IPS-20b (cell line): ENCODE measurements around the gene MYCN.
"Not testable (repeated sequence)": the region's sequence is repeated elsewhere in the genome, so short reads cannot be mapped to it uniquely, and the experiment has no call there.

Experiments used
- H3K27ac ChIP-seq: one replicate; pipeline ENCODE4 v1.5.1; 2013; ENCODE audit warnings: low read length
- H3K27me3 ChIP-seq: 2 replicates; pipeline ENCODE4 v1.6.1; 2013; ENCODE audit warnings: mild to moderate bottlenecking, low read length, inconsistent platforms; ENCODE audit not compliant: insufficient read depth
- H3K36me3 ChIP-seq: 2 replicates; pipeline ENCODE4 v1.6.1; 2013; ENCODE audit warnings: low read depth, mild to moderate bottlenecking, inconsistent platforms, low read length, moderate library complexity; ENCODE audit not compliant: insufficient read depth
- H3K4me1 ChIP-seq: 2 replicates; pipeline ENCODE4 v1.6.1; 2013; ENCODE audit warnings: mild to moderate bottlenecking, control low read depth, inconsistent platforms, low read length, moderate library complexity; ENCODE audit not compliant: insufficient read depth
- H3K4me3 ChIP-seq: 2 replicates; pipeline ENCODE4 v1.5.1; 2013; ENCODE audit warnings: mild to moderate bottlenecking, low read length, inconsistent platforms
- H3K9ac ChIP-seq: 2 replicates; pipeline ENCODE4 v1.6.1; 2013; ENCODE audit warnings: low read depth, mild to moderate bottlenecking, inconsistent platforms, low read length, moderate library complexity
- H3K9me3 ChIP-seq: 2 replicates; pipeline ENCODE4 v1.6.1; 2013; ENCODE audit warnings: mild to moderate bottlenecking, low read depth, low read length, inconsistent platforms; ENCODE audit not compliant: insufficient read depth

The MYCN gene

DNA sequence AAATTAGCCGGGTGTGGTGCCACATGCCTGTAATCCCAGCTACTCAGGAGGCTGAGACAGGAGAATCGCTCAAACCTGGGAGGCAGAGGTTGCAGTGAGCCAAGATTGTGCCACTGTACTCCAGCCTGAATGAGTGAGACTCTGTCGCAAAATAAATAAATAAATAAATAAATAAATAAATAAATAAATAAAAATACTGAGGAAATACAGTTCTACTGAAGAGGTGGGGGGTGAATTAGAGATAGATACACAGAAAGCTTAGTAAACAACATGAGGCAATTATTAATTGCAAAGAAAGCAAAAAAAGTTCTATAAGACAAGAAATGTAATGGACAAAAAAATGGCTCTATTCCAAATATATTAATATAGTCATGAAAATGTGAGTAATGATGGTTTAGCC is 29.1 kb upstream of the MYCN start:
- not testable (repeated sequence) for H3K4me1 ChIP-seq, H3K4me3 ChIP-seq, H3K27ac ChIP-seq, H3K36me3 ChIP-seq, H3K9me3 ChIP-seq, H3K27me3 ChIP-seq, H3K9ac ChIP-seq

DNA sequence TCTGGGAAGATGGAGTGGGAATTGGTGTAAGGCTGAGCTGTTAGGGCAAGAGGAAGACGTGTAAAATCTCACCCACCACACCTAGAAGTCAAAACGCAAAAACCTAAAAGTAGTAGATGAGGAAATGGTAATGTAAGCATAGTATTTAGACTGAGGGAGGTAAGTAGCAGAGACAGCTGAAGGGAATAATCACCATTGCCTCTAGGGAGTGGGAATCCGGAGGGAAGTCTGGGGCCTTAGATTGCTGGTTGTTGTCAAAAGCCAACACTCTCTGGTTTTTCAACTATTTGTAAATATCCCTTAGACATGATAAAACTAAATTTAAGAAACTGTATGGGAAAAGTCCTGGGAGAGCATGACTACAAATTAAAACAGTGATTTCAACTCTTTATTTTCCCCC is 28.7 kb upstream of the MYCN start:
- H3K27me3 ChIP-seq: no peaks in the 10 kb centered on the region
- no peak overlapping the region for H3K27ac ChIP-seq
- no peaks in the 10 kb centered on the region for H3K9me3 ChIP-seq
- no peak overlapping the region for H3K9ac ChIP-seq
- H3K4me1 ChIP-seq: no peaks in the 10 kb centered on the region
- no peaks in the 10 kb centered on the region for H3K36me3 ChIP-seq
- H3K4me3 ChIP-seq: no peak overlapping the region

DNA sequence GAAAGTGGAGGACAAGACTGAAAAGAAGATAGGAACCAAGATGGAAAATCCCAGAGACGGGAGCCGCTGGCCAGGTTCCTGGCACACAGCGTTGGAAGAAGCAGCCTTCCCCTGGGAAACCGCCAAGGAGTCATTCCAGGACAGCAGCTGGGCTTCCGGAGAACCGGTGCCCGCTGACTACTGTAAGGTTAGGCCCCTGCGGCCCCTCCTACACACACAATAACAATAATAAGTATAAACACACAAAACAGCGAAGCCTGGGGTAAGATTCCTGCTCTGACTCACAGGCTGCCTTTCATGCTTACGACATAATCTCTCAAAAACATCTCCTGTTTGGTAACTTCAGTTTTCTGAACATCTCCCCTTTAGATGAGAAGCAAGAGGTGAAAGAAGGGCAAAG is 28.1 kb upstream of the MYCN start:
- H3K9me3 ChIP-seq: no peaks in the 10 kb centered on the region
- no peak overlapping the region for H3K9ac ChIP-seq
- no peaks in the 10 kb centered on the region for H3K27me3 ChIP-seq
- no peak overlapping the region for H3K4me3 ChIP-seq
- H3K4me1 ChIP-seq: no peaks in the 10 kb centered on the region
- H3K36me3 ChIP-seq: no peaks in the 10 kb centered on the region
- no peak overlapping the region for H3K27ac ChIP-seq

DNA sequence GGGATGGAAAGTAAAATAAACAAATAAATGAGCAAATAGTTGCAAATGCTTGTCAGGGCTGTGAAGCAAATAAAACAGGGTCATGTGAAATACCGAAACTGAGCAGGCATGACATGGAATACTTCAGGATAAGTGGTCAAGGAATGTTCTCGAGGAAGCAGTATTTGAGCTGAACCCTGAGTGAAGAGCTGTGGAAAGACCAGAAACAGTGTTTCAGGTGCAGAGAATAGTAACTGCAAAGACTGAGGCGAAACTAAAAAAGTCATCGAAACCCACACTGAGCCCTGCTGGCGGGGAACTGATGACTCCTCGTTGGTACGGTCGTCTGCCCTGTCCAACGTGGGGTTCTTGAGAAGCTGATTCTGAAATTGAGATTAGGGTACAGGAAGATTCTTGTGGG is 27.2 kb upstream of the MYCN start:
- Histone ChIP-seq H3K9ac (no peak overlapping the region), H3K36me3 (no peaks in the 10 kb centered on the region), H3K4me3 (no peak overlapping the region), H3K4me1 (no peaks in the 10 kb centered on the region), H3K27ac (no peak overlapping the region), H3K27me3 (no peaks in the 10 kb centered on the region), H3K9me3 (no peaks in the 10 kb centered on the region)

DNA sequence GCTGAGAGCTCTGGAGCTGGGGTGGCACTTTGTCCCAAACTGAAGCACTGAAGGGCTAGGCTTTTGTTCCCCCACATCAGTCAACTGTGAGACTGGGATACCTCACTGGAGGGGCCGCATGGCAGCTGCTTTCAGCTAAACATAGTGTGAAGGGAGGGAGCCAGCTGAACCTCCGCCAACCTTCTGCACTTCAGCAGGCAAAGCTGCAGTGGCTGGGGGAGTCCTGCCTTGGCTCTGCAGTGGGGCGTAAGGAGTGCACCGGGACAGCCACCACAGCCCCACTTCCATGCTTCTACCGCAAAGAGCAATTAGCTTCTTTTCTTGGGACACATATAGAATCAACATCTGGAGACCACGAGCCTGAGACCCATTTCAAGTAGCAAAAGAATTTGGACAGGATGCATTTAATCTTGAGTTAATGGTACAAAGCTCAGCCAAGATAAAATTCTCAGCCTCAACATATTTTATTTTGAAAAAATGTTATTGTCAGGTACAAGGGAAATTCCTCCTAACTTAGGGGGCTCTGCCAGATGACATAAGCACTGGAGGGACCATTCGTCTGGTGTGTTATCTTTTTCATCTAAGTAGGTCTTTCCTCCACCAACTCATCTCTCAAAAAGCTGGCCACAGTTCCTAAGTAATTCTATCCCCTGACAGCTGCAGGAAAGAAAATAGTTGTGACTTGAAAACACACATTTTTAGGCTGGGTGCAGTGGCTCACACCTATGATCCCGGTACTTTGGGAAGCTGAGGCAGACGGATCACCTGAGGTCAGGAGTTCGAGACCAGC is 25.6 kb upstream of the MYCN start:
- Histone ChIP-seq H3K36me3 (no peaks in the 10 kb centered on the region), H3K9ac (no peak overlapping the region), H3K27me3 (no peaks in the 10 kb centered on the region)

DNA sequence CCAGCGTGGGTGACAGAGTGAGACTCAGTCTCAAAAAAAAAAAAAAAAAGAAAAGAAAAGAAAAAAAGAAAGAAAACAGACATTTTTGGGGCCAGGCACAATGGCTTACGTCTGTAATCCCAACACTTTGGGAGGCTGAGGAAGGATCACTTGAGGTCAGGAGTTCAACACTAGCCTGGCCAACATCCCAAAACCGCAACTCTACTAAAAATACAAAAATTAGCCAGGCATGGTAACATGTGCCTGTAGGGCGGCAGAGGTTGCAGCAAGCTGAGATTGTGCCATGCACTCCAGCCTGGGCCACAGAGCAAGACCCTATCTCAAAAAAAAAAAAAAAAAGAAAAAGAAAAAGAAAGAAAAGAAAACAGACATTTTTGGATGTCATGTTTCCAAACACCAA is 24.8 kb upstream of the MYCN start:
- not testable (repeated sequence) for H3K9ac ChIP-seq, H3K27ac ChIP-seq, H3K4me1 ChIP-seq, H3K4me3 ChIP-seq, H3K27me3 ChIP-seq, H3K9me3 ChIP-seq, H3K36me3 ChIP-seq

More for the DNA sequence above, 25.6 kb upstream of the MYCN start:
- H3K4me1 ChIP-seq: no peaks in the 10 kb centered on the region
- no peak overlapping the region for H3K27ac ChIP-seq
- no peaks in the 10 kb centered on the region for H3K9me3 ChIP-seq
- H3K4me3 ChIP-seq: no peak overlapping the region

DNA sequence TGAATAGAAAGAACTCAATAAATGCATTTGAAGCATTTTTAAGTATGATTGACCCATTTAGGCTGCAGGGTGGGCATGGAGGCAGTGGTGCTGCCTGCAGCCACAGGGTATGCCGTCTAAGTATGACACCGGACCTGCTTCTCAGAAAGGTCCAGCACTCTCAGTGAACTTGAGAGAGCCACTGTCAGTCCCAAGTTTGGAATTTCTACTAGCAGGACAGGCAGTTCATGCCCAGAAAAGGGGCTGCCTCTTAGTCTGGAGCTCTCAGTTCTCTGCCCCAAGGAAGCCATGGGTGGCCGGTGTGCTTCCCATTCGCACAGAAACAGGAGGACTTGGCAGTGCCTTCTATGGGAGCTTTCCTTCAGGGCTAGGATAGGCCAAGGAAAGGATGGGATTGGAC is 24.0 kb upstream of the MYCN start:
- H3K4me1 ChIP-seq: no peaks in the 10 kb centered on the region
- H3K36me3 ChIP-seq: no peaks in the 10 kb centered on the region
- H3K9ac ChIP-seq: no peak overlapping the region
- H3K9me3 ChIP-seq: no peaks in the 10 kb centered on the region
- H3K4me3 ChIP-seq: no peak overlapping the region
- no peaks in the 10 kb centered on the region; the same call in 1 of the 2 replicates for H3K27me3 ChIP-seq
- H3K27ac ChIP-seq: no peak overlapping the region

DNA sequence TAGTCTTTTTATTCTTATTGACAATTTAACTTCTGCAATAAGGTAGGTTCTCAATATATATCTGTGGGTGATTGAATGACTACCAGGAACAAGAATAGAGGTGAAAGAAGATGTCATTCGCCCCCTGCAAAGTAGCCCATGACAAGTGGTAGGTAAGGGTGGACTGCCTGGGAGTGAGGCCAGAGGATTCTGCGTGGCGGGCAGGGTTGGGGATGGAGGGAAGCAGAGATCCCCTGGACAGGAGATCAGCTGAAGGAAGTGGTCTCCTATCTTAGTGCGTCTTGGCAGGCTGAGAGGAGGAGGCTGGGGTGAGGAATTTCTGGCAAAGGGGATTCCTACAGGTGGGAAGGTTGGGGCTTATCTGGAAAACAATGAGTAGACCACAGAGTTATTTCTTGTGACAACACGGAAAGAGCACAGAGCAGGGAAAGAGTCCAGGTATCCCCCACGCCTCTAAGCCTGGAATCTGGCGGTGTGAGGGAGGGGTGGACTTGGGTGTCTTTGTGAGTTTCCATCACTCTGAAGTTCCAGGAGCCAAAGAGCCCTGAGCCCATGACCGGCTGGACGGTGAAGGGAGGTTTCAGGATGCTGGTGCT is 21.5 kb upstream of the MYCN start:
- H3K9ac ChIP-seq: no peak overlapping the region
- H3K36me3 ChIP-seq: no peaks in the 10 kb centered on the region
- H3K4me3 ChIP-seq: no peak overlapping the region
- H3K27ac ChIP-seq: no peak overlapping the region
- no peaks in the 10 kb centered on the region; the same call in 1 of the 2 replicates for H3K27me3 ChIP-seq
- H3K9me3 ChIP-seq: no peaks in the 10 kb centered on the region
- H3K4me1 ChIP-seq: no peaks in the 10 kb centered on the region

DNA sequence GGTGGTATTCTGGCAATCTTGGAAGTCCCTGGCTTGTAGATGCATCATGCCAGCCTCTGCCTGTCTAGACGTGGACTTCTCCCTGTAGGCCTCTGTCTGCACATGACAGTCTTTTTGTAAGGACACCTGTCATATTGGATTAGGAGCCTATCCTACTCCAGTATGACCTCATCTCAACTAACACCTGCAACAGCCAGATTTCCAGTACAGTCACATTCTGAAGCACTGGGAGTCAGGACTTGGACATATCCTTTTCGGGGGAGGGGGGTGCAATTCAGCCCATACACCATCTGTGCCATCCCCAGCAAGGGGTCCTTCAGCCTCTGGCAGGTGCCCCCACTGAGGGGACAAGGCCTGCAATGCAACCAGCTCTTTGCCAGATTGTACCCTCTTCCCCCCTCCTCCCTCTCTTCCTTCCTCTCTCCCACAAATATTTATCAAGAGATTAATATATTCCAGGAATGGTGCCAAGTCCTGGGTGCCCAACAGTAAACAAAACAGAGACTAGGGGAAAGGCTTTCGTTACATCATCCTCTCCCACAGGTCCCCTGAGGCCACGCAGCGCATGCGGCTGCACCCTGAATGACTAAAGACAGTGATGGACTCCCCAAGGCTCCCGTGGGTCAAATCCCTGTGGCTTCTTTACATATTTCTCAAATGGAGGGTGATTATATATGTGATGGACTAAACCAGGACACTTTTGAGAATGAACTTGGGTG is 20.5 kb upstream of the MYCN start:
- Histone ChIP-seq H3K9me3 (no peaks in the 10 kb centered on the region), H3K27ac (no peak overlapping the region), H3K4me1 (no peaks in the 10 kb centered on the region), H3K36me3 (no peaks in the 10 kb centered on the region), H3K9ac (no peak overlapping the region), H3K27me3 (no peaks in the 10 kb centered on the region; the same call in 1 of the 2 replicates), H3K4me3 (no peak overlapping the region)

DNA sequence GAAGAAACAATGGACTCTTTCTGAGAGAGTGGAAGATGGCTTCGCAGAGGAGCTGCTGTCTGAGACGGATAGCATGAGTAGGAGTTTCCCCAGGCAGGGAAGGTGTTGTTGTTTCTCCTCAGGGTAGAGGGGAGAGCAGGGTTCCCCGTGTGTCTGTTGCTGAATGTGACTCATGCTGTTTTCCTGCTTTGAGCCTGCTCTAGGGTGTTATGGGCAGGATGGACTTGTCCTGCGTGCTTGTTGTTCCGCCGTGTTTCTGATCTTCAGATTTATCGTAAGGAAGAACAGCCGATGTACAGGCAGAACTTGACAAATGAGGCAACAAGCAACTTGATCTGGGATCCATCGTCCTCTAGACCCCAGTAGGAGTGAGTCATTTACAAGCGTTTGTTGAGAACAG is 19.7 kb upstream of the MYCN start:
- no peak overlapping the region for H3K9ac ChIP-seq
- no peaks in the 10 kb centered on the region; the same call in 1 of the 2 replicates for H3K27me3 ChIP-seq
- no peak overlapping the region for H3K27ac ChIP-seq

DNA sequence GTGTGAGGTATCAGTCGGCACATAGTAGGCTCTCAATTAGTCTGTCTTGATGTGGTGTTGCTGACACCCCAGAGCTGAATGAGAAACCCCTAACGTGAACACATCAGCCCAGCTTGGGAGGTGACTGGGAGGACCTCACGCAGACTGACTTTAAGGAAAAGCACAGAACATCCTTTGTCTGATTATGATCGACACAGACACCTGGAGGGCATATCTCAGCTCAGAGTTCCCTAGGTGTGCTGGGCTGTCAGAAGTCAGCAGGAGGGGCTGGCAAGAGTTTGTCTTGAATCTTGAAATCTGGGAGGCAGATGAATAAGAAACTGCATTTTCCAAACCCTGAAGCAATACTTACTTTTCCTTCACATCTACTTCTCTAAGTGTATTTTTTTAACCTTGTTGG is 16.8 kb upstream of the MYCN start:
- Histone ChIP-seq H3K36me3 (no peaks in the 10 kb centered on the region), H3K9me3 (no peaks in the 10 kb centered on the region), H3K4me3 (no peak overlapping the region), H3K9ac (no peak overlapping the region), H3K27me3 (no peaks in the 10 kb centered on the region; the same call in 1 of the 2 replicates), H3K27ac (no peak overlapping the region), H3K4me1 (no peaks in the 10 kb centered on the region)

More for the DNA sequence above, 19.7 kb upstream of the MYCN start:
- Histone ChIP-seq H3K36me3 (no peaks in the 10 kb centered on the region), H3K9me3 (no peaks in the 10 kb centered on the region), H3K4me3 (no peak overlapping the region), H3K4me1 (no peaks in the 10 kb centered on the region)

DNA sequence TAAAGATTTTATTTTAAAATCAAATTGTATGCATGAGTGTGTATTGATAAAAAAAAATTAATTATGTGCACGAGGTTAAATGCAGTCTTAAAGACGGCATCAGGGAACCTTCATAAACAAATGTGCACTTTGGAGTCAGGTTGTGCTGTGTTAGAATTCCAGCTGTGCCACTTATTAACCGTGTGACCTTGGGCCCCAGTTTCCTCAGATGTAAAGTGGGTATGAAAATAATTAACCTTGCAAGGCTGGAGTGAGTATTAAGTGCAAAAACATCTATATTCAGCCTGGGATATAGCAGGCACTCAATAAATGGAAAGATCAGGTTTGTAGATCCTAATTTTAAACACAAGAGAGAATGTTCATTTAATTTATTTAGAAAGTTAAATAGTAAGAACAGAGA is 14.5 kb upstream of the MYCN start:
- Histone ChIP-seq H3K4me1 (no peaks in the 10 kb centered on the region), H3K4me3 (no peak overlapping the region), H3K36me3 (no peaks in the 10 kb centered on the region), H3K27me3 (no peaks in the 10 kb centered on the region; the same call in 1 of the 2 replicates), H3K9ac (no peak overlapping the region), H3K27ac (no peak overlapping the region), H3K9me3 (no peaks in the 10 kb centered on the region)
